IMR-90 (cell line): Measurements from ENCODE around the gene DRC7. TPM values are rescaled to one million over a fixed set of nuclear protein-coding genes. Genes with fewer than 3 reads are reported as not detected.

Experiments
- ATAC-seq: fragments of 200-7000 bp; cut with Tn5 transposase; 2 replicates; pipeline ENCODE4 v1.9.1; 2020; ENCODE audit warnings: low read depth, mild to moderate bottlenecking, moderate library complexity
- BruUV-seq: library from RNA; stranded (reverse); fragments of 400-500 nt; replicated peaks from 2 replicates; lab custom pipeline; 2021; lab: Mats Ljungman, UMichigan
- CTCF ChIA-PET: fragments of 300-600 bp; formaldehyde crosslinking; extraction: SDS; loops from one replicate; lab custom pipeline; 2021; ENCODE audit warnings: antibody characterized with exemption; lab: Yijun Ruan, JAX
- POLR2A ChIA-PET: fragments of 300-600 bp; sonication (Branson Sonifier 250); formaldehyde crosslinking; loops from one replicate; lab custom pipeline; 2022; ENCODE audit warnings: antibody characterized with exemption; ENCODE audit not compliant: unreplicated experiment; lab: Charles Lee
- DNase-seq: peaks from one replicate; pipeline ENCODE4 v3.0.0; 2013
- H2AFZ ChIP-seq: replicated peaks from 2 replicates; pipeline ENCODE3; 2013; ENCODE audit warnings: low read length, mild to moderate bottlenecking; ENCODE audit not compliant: poor library complexity
- H2AK5ac ChIP-seq: 2 replicates; pipeline ENCODE4 v1.6.1; 2013; ENCODE audit warnings: low read depth, low read length, inconsistent platforms
- H2AK9ac ChIP-seq: replicated peaks from 2 replicates; pipeline ENCODE3; 2013; ENCODE audit warnings: mild to moderate bottlenecking, low read depth, low read length, moderate library complexity; ENCODE audit not compliant: poor library complexity
- H2BK120ac ChIP-seq: 2 replicates; pipeline ENCODE4 v1.6.1; 2013; ENCODE audit warnings: low read depth, low read length, inconsistent platforms
- H2BK15ac ChIP-seq: 3 replicates; pipeline ENCODE4 v1.6.1; 2013; ENCODE audit warnings: low read depth, low read length, inconsistent platforms
- H2BK20ac ChIP-seq: 2 replicates; pipeline ENCODE4 v1.6.1; 2013; ENCODE audit warnings: low read depth, mild to moderate bottlenecking, inconsistent platforms, low read length, moderate library complexity
- H2BK5ac ChIP-seq: 2 replicates; pipeline ENCODE4 v1.6.1; 2013; ENCODE audit warnings: mild to moderate bottlenecking, low read depth, low read length, inconsistent platforms; ENCODE audit not compliant: poor library complexity, severe bottlenecking
- H3K14ac ChIP-seq: replicated peaks from 2 replicates; pipeline ENCODE4 v1.6.1; 2013; ENCODE audit warnings: low read depth, low read length, inconsistent platforms
- H3K18ac ChIP-seq: 2 replicates; pipeline ENCODE4 v1.6.1; 2013; ENCODE audit warnings: low read depth, low read length, control low read depth
- H3K23ac ChIP-seq: 2 replicates; pipeline ENCODE4 v1.6.1; 2013; ENCODE audit warnings: low read depth, low read length, inconsistent platforms
- H3K27ac ChIP-seq: 2 replicates; pipeline ENCODE4 v1.5.1; 2013; ENCODE audit warnings: mild to moderate bottlenecking, control low read depth, low read length; ENCODE audit not compliant: insufficient read depth
- H3K27me3 ChIP-seq: 2 replicates; pipeline ENCODE4 v1.6.1; 2013; ENCODE audit warnings: low read length; ENCODE audit not compliant: control insufficient read depth, insufficient read depth
- H3K36me3 ChIP-seq: 2 replicates; pipeline ENCODE4 v1.6.1; 2013; ENCODE audit warnings: low read length, mixed read lengths; ENCODE audit not compliant: control insufficient read depth, insufficient read depth
- H3K4ac ChIP-seq: 2 replicates; pipeline ENCODE4 v1.6.1; 2013; ENCODE audit warnings: low read depth, low read length, inconsistent platforms
- H3K4me1 ChIP-seq: 2 replicates; pipeline ENCODE4 v1.6.1; 2013; ENCODE audit warnings: low read length, mixed read lengths; ENCODE audit not compliant: control insufficient read depth, insufficient read depth
- H3K4me2 ChIP-seq: 2 replicates; pipeline ENCODE4 v1.6.1; 2013; ENCODE audit warnings: low read depth, mild to moderate bottlenecking, control low read depth, low read length, moderate library complexity
- H3K4me3 ChIP-seq: 2 replicates; pipeline ENCODE4 v1.5.1; 2013; ENCODE audit warnings: low read depth, mild to moderate bottlenecking, control low read depth, low read length, moderate library complexity; ENCODE audit not compliant: insufficient read depth
- H3K56ac ChIP-seq: 2 replicates; pipeline ENCODE4 v1.6.1; 2013; ENCODE audit warnings: low read length, inconsistent platforms; ENCODE audit not compliant: insufficient read depth; ENCODE audit errors: extremely low read depth
- H3K79me1 ChIP-seq, 2 experiments: 2 replicates each; pipeline ENCODE4 v1.6.1; 2013; ENCODE audit warnings: low read length in 2 of 2, inconsistent platforms in 1 of 2, low read depth in 1 of 2
- H3K9ac ChIP-seq: 2 replicates; pipeline ENCODE4 v1.6.1; 2013; ENCODE audit warnings: low read depth, low read length, control low read depth
- H3K9me1 ChIP-seq: 2 replicates; pipeline ENCODE4 v1.6.1; 2013; ENCODE audit warnings: low read length, inconsistent platforms; ENCODE audit not compliant: insufficient read depth
- H3K9me3 ChIP-seq: 2 replicates; pipeline ENCODE4 v1.6.1; 2013; ENCODE audit warnings: low read length; ENCODE audit not compliant: control insufficient read depth, insufficient read depth
- H4K20me1 ChIP-seq: 2 replicates; pipeline ENCODE4 v1.6.1; 2013; ENCODE audit warnings: low read length, inconsistent platforms; ENCODE audit not compliant: insufficient read depth
- H4K5ac ChIP-seq: 2 replicates; pipeline ENCODE4 v1.6.1; 2013; ENCODE audit warnings: mild to moderate bottlenecking, low read depth, low read length, control low read depth
- H4K8ac ChIP-seq, 2 experiments: 2 replicates each; pipeline ENCODE4 v1.6.1; 2013; ENCODE audit warnings: low read depth in 2 of 2, low read length in 2 of 2, control low read depth in 1 of 2, inconsistent platforms in 1 of 2
- H4K91ac ChIP-seq: 2 replicates; pipeline ENCODE4 v1.6.1; 2013; ENCODE audit warnings: low read depth, low read length, inconsistent platforms; ENCODE audit not compliant: insufficient read depth
- CEBPB ChIP-seq: IDR thresholded peaks from 2 replicates; pipeline ENCODE4 v1.6.1; 2012; ENCODE audit warnings: low read depth, low read length, improper control_type of control experiment
- POLR2A ChIP-seq: IDR thresholded peaks from 2 replicates; pipeline ENCODE4 v1.6.1; 2012; ENCODE audit warnings: mild to moderate bottlenecking, low read depth, low read length
- RCOR1 ChIP-seq: IDR thresholded peaks from 2 replicates; pipeline ENCODE4 v1.6.1; 2012; ENCODE audit warnings: mild to moderate bottlenecking, low read length, improper control_type of control experiment; ENCODE audit not compliant: insufficient replicate concordance
- WGBS, 2 experiments: methylation state at CpG; one replicate each; pipeline versions ENCODE4 v1.1.5 to v1.1.7; 2013; ENCODE audit warnings: missing lambda C conversion rate in 2 of 2; ENCODE audit not compliant: insufficient read length in 1 of 2; ENCODE audit errors: extremely low coverage in 2 of 2; 5-methylcytosine and 5-hydroxymethylcytosine counted together
- dilution Hi-C: fragments of 300-500 bp; cut with HindIII; formaldehyde crosslinking; loops from one replicate; pipeline ENCODE4 v1.14.3; 2018; ENCODE audit warnings: low sequenced_read_pairs; ENCODE audit not compliant: unreplicated experiment
- in situ Hi-C: fragments of 300-500 bp; cut with MboI; formaldehyde crosslinking; loops from 3 replicates; pipeline ENCODE4 v1.14.3; 2019; ENCODE audit warnings: low sequenced_read_pairs, inconsistent platforms, mixed read lengths
- intact Hi-C: fragments of 100-400 bp; cut with micrococcal nuclease; formaldehyde crosslinking; loops from 2 replicates; pipeline ENCODE4 v1.10.0; 2022
- polyA plus RNA-seq, 3 experiments: library from polyadenylated mRNA; depleted of rRNA; stranded (reverse); fragments of >200 nt; gene quantifications; 2 replicates each; pipeline ENCODE4 v1.2.3, GENCODE V29; 2012; ENCODE audit warnings: low replicate concordance in 1 of 3
- total RNA-seq: library from RNA; depleted of rRNA; stranded (reverse); fragments of >200 nt; gene quantifications from 2 replicates; pipeline ENCODE4 v1.2.3, GENCODE V29; 2012
- TF ChIP-seq, protein P1 (sequence below): fragments of 150-350 bp; IDR thresholded peaks from 2 replicates; pipeline ENCODE4 v1.6.1; 2016; ENCODE audit warnings: low read depth, mild to moderate bottlenecking, low read length, moderate library complexity, borderline replicate concordance
- TF ChIP-seq, protein P2 (sequence below): conservative IDR thresholded peaks from 2 replicates; pipeline ENCODE4 v1.5.1; 2012; ENCODE audit warnings: mild to moderate bottlenecking, low read depth, low read length, improper control_type of control experiment

DRC7 gene
- total and polyA plus RNA-seq, 2 of the 4 experiments (the other 2 are of a cell fraction) = not detected

DNA sequence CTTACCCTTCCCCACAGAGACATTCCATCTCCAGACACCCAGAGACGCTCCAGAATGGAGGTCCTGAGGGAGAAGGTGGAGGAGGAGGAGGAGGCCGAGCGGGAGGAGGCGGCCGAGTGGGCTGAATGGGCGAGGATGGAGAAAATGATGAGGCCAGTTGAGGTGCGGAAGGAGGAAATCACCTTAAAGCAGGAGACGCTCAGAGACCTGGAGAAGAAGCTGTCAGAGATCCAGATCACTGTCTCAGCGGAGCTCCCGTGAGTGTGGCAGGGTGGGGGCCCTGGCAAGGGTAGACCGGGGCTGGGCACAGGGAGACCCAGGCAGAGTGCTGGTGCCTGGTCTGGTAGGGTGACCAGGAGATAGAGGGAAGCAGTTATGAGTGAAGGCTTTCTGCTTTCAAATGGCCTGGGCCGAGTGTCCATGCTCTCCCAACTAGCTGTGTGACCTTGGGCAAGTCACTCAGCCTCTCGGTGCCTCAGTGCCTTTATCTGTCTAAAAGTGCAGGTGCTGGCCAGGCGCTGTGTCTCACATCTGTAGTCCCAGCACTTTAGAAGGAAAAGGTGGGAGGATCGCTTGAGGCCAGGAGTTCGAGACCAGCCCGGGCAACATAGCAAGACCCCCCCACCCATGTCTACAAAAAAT is 3.4 kb downstream of the DRC7 start:
- DNase-seq = no peak
- no peaks in the 10 kb centered on the region for H3K9me3 ChIP-seq
- TF ChIP-seq RCOR1 (no peak), CEBPB (no peak), POLR2A (no peak)
- TF ChIP-seq, protein P1, sequence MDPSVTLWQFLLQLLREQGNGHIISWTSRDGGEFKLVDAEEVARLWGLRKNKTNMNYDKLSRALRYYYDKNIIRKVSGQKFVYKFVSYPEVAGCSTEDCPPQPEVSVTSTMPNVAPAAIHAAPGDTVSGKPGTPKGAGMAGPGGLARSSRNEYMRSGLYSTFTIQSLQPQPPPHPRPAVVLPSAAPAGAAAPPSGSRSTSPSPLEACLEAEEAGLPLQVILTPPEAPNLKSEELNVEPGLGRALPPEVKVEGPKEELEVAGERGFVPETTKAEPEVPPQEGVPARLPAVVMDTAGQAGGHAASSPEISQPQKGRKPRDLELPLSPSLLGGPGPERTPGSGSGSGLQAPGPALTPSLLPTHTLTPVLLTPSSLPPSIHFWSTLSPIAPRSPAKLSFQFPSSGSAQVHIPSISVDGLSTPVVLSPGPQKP = no peak
- TF ChIP-seq, protein P2, sequence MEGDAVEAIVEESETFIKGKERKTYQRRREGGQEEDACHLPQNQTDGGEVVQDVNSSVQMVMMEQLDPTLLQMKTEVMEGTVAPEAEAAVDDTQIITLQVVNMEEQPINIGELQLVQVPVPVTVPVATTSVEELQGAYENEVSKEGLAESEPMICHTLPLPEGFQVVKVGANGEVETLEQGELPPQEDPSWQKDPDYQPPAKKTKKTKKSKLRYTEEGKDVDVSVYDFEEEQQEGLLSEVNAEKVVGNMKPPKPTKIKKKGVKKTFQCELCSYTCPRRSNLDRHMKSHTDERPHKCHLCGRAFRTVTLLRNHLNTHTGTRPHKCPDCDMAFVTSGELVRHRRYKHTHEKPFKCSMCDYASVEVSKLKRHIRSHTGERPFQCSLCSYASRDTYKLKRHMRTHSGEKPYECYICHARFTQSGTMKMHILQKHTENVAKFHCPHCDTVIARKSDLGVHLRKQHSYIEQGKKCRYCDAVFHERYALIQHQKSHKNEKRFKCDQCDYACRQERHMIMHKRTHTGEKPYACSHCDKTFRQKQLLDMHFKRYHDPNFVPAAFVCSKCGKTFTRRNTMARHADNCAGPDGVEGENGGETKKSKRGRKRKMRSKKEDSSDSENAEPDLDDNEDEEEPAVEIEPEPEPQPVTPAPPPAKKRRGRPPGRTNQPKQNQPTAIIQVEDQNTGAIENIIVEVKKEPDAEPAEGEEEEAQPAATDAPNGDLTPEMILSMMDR = no peak
- H2BK120ac ChIP-seq = no peak overlapping the region
- H3K56ac ChIP-seq = no peak overlapping the region
- H3K4me3 ChIP-seq = no peak overlapping the region
- H4K5ac ChIP-seq = no peak overlapping the region
- H4K91ac ChIP-seq = no peak overlapping the region
- no peak overlapping the region for H4K8ac ChIP-seq
- H3K79me1 ChIP-seq = no peaks in the 10 kb centered on the region
- no peaks in the 10 kb centered on the region for H3K9me1 ChIP-seq
- no peak overlapping the region for H3K4me2 ChIP-seq
- H3K36me3 ChIP-seq = no peaks in the 10 kb centered on the region
- H3K9ac ChIP-seq = no peak overlapping the region
- no peak overlapping the region for H3K23ac ChIP-seq
- H3K18ac ChIP-seq = no peak overlapping the region
- peaks cover 54% of the 10 kb centered on the region for H3K27me3 ChIP-seq
- H2AFZ ChIP-seq = no peak overlapping the region
- no peak overlapping the region for H2AK5ac ChIP-seq
- no peak overlapping the region for H2BK15ac ChIP-seq
- ChIA-PET POLR2A (no interaction called here), CTCF (no interaction called here)
- H2AK9ac ChIP-seq = no peak overlapping the region
- no peaks in the 10 kb centered on the region for H4K20me1 ChIP-seq
- in situ Hi-C loops (no loop called here), intact Hi-C loops (no loop called here), dilution Hi-C loops (no loop called here)
- H3K27ac ChIP-seq = no peak overlapping the region
- H2BK5ac ChIP-seq = no peak overlapping the region
- WGBS, 2 experiments = 76% methylated on average over 10 of the region's 17 CpGs; no CpG with 5 or more reads in 1 of the 2 experiments
- no TSS peak for BruUV-seq
- ATAC-seq = no peak
- no peak overlapping the region for H3K14ac ChIP-seq
- no peak overlapping the region for H2BK20ac ChIP-seq
- H3K4ac ChIP-seq = no peak overlapping the region
- no peaks in the 10 kb centered on the region for H3K4me1 ChIP-seq
